Peyer's patch (tissue), 4 donors: Measurements from ENCODE around the gene UTP14C.

ENCODE experiments used
- CTCF ChIP-seq, 6 experiments: fragments of 450-650 bp in 4 of 6; fragments of 200-600 bp in 2 of 6; sonication (generic) in 1 of 6; IDR thresholded peaks; one replicate each; pipeline ENCODE4 v1.5.1; 2017 to 2019; ENCODE audit warnings: antibody characterized with exemption in 6 of 6, mild to moderate bottlenecking in 3 of 6, moderate library complexity in 1 of 6
- POLR2A ChIP-seq, 2 donors: fragments of 450-650 bp; IDR thresholded peaks; one replicate each; pipeline ENCODE4 v1.5.1; 2017; ENCODE audit warnings: antibody characterized with exemption in 2 of 2, mild to moderate bottlenecking in 2 of 2, moderate library complexity in 2 of 2

DNA sequence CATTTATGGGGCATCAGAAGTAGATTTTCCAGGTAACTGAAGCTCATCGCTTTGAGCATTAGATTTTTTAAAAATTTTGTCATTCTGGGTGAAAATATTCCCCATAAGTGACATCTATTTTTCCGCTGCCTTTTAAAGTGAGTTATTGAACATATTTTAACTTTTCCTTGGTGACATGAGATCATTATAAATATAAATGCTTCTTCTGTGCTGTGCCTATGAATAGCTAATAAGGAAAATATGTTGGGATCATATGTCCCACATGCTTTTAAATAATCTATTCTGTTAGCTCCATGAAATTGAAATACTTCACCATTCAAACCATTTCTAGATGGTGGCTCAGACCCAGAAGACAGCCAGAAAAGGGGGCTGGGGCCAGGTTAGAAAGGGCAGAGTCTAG, 27.3 kb upstream of the UTP14C start:
- TF ChIP-seq CTCF (IDR thresholded peaks at IDR 0.05): no peak
- TF ChIP-seq POLR2A (IDR thresholded peaks at IDR 0.05): no peak
